Ramos (cell line): Measurements from ENCODE around the gene TRABD2A.

ENCODE experiments used
- in situ Hi-C: fragments of 300-500 bp; cut with MboI; formaldehyde crosslinking; loops from one replicate; pipeline ENCODE4 v1.14.3; 2022; ENCODE audit warnings: low sequenced_read_pairs; ENCODE audit not compliant: unreplicated experiment

TRABD2A gene

GRCh38 chr2:84857566-84857965 is 23.3 kb downstream of the TRABD2A start:
- in situ Hi-C loops, result no loop called here

GRCh38 chr2:84856787-84857186 is 24.1 kb downstream of the TRABD2A start:
- in situ Hi-C loops, result no loop called here

- in situ Hi-C loops, result no loop called here
Observed at GRCh38 chr2:84855731-84856130, 25.2 kb downstream of the TRABD2A start.

- in situ Hi-C loops, result no loop called here
Observed at GRCh38 chr2:84854850-84855249, 26.0 kb downstream of the TRABD2A start.

- in situ Hi-C loops, result no loop called here
Observed at GRCh38 chr2:84851876-84852275, 29.0 kb downstream of the TRABD2A start.

GRCh38 chr2:84850471-84850870 is 30.4 kb downstream of the TRABD2A start:
- in situ Hi-C loops, result no loop called here

- in situ Hi-C loops, result no loop called here
Observed at GRCh38 chr2:84849271-84849952, 31.5 kb downstream of the TRABD2A start.

- in situ Hi-C loops, result no loop called here
Observed at GRCh38 chr2:84847326-84848050, 33.4 kb downstream of the TRABD2A start.

GRCh38 chr2:84846741-84847142 is 34.1 kb downstream of the TRABD2A start:
- in situ Hi-C loops, result no loop called here

- in situ Hi-C loops, result no loop called here
Observed at GRCh38 chr2:84846041-84846663, 34.7 kb downstream of the TRABD2A start.

- in situ Hi-C loops, result no loop called here
Observed at GRCh38 chr2:84844141-84844540, 36.7 kb downstream of the TRABD2A start.

- in situ Hi-C loops, result no loop called here
Observed at GRCh38 chr2:84841577-84841976, 39.3 kb downstream of the TRABD2A start.

GRCh38 chr2:84840306-84840705 is 40.6 kb downstream of the TRABD2A start:
- in situ Hi-C loops, result no loop called here

GRCh38 chr2:84839851-84840250 is 41.0 kb downstream of the TRABD2A start:
- in situ Hi-C loops, result no loop called here

GRCh38 chr2:84838434-84839145 is 42.3 kb downstream of the TRABD2A start:
- in situ Hi-C loops, result no loop called here

GRCh38 chr2:84836215-84836614 is 44.7 kb downstream of the TRABD2A start:
- in situ Hi-C loops, result no loop called here

- in situ Hi-C loops, result no loop called here
Observed at GRCh38 chr2:84833481-84834150, 47.3 kb downstream of the TRABD2A start.

GRCh38 chr2:84832772-84833461 is 48.0 kb downstream of the TRABD2A start:
- in situ Hi-C loops, result no loop called here

- in situ Hi-C loops, result no loop called here
Observed at GRCh38 chr2:84830758-84831500, 50.0 kb downstream of the TRABD2A start.
